Measurements from ENCODE around the gene GATA3. TPM values are rescaled to one million over a fixed set of nuclear protein-coding genes. Genes with fewer than 3 reads are reported as not detected.

GATA3 gene
- total and polyA plus RNA-seq, 9 of the 15 experiments (the other 6 are each of a cell fraction or from before 2014, with no cell fraction given) = 0.01 to 0.24 (median 0.09) TPM; not detected in 6

GRCh38 chr10:8009031-8009430, 45.5 kb upstream of the GATA3 start (continued):
- TF ChIP-seq THAP7 (CRISPR knock-in tag; IDR thresholded peaks at IDR 0.05) = no peak
- no peak for TF ChIP-seq TEAD4 (IDR thresholded peaks at IDR 0.05; ENCODE audit: low read length)
- no peak for TF ChIP-seq TEAD4 (CRISPR knock-in tag; IDR thresholded peaks at IDR 0.05; ENCODE audit: borderline replicate concordance)
- TF ChIP-seq BMI1 (IDR thresholded peaks at IDR 0.05; ENCODE audit: low read length) = no peak

DNA sequence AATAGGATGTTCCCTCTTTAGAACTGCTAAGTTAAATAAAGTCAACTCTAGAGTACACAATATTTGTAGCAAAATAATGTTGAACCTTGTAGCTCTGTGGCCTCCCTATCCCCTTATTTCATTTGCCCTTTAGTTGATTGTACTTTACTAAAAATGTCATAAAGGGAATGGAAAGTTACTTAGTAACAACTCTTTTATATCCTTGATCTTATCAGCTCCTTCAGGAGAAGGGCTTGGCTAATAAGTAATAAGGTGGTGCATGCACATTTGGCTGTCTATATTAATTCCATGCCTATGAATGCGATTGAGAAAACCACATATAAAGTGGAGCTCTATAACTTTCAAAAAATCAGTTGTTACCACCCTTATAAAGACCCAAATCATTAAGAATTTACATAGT, 41.5 kb upstream of the GATA3 start:
- H4K20me1 ChIP-seq (replicated peaks; ENCODE audit: control insufficient read depth, insufficient read depth, low read length) = no peaks in the 10 kb centered on the region
- H3K4me1 ChIP-seq (replicated peaks in 1 of 2; ENCODE audit: control insufficient read depth in 2 of 2, insufficient read depth in 2 of 2, low read length in 2 of 2) = no peaks in the 10 kb centered on the region
- H3K9me3 ChIP-seq (replicated peaks; ENCODE audit: control insufficient read depth, insufficient read depth, low read depth, low read length) = no peaks in the 10 kb centered on the region
- TF ChIP-seq DMBX1 (CRISPR knock-in tag; IDR thresholded peaks at IDR 0.05; ENCODE audit: borderline replicate concordance) = no peak
- no peak for TF ChIP-seq BMI1 (IDR thresholded peaks at IDR 0.05; ENCODE audit: low read length)
- no peak for TF ChIP-seq RBM34 (IDR thresholded peaks at IDR 0.05; ENCODE audit: borderline replicate concordance, insufficient read depth, low read length)
- TF ChIP-seq, protein P1, sequence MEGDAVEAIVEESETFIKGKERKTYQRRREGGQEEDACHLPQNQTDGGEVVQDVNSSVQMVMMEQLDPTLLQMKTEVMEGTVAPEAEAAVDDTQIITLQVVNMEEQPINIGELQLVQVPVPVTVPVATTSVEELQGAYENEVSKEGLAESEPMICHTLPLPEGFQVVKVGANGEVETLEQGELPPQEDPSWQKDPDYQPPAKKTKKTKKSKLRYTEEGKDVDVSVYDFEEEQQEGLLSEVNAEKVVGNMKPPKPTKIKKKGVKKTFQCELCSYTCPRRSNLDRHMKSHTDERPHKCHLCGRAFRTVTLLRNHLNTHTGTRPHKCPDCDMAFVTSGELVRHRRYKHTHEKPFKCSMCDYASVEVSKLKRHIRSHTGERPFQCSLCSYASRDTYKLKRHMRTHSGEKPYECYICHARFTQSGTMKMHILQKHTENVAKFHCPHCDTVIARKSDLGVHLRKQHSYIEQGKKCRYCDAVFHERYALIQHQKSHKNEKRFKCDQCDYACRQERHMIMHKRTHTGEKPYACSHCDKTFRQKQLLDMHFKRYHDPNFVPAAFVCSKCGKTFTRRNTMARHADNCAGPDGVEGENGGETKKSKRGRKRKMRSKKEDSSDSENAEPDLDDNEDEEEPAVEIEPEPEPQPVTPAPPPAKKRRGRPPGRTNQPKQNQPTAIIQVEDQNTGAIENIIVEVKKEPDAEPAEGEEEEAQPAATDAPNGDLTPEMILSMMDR (IDR thresholded peaks at IDR 0.05 in 2 of 3, conservative IDR thresholded peaks at IDR 0.05 in 1 of 3; ENCODE audit: insufficient read depth in 2 of 3, low read depth in 1 of 3, low read length in 3 of 3) = no peak
- TF ChIP-seq CREB5 (CRISPR knock-in tag; IDR thresholded peaks at IDR 0.05) = no peak
- no peak for TF ChIP-seq GTF2B (IDR thresholded peaks at IDR 0.05; ENCODE audit: extremely low read depth, insufficient read length)
- H3K79me2 ChIP-seq (ENCODE audit: control insufficient read depth, insufficient read depth, low read length) = no peaks in the 10 kb centered on the region
- no peak overlapping the region for H2AFZ ChIP-seq (ENCODE audit: low read depth, low read length)
- H3K4me3 ChIP-seq = no peak overlapping the region
- WGBS (ENCODE audit: insufficient coverage, low coverage, missing lambda C conversion rate) = 79% methylated on average over 1 of the region's 1 CpG
- no peak overlapping the region for H3K27ac ChIP-seq (ENCODE audit: extremely low read depth, low read depth, low read length)
- H3K27me3 ChIP-seq (ENCODE audit: control insufficient read depth in 2 of 2, insufficient read depth in 2 of 2, low read length in 2 of 2) = no peaks in the 10 kb centered on the region
- no peaks in the 10 kb centered on the region for H3K9me1 ChIP-seq (ENCODE audit: control insufficient read depth, insufficient read depth, low read length)
- H3K36me3 ChIP-seq (ENCODE audit: control insufficient read depth, insufficient read depth, low read length) = peaks cover 20% of the 10 kb centered on the region; the same call in 2 of the 3 replicates
- in situ Hi-C loops (cut with MboI) (no loop called here), intact Hi-C loops (cut with micrococcal nuclease) (no loop called here)
- ATAC-seq (no peak), FAIRE-seq (no peak), DNase-seq (ENCODE audit: extremely low read depth in 1 of 4, low spot score in 3 of 4) (no peak)
- BruUV-seq (replicated peaks) = no TSS peak
- CTCF ChIA-PET (ENCODE audit: low intra/inter-chr PET ratio) = no interaction called here
- no peak overlapping the region for H3K4me2 ChIP-seq (ENCODE audit: insufficient read depth, low read length)
- POLR2A ChIA-PET = no interaction called here
- no peak overlapping the region for H3K9ac ChIP-seq (ENCODE audit: insufficient read depth in 1 of 2, low read depth in 2 of 2, low read length in 2 of 2)
